C4-2B (cell line): Measurements from ENCODE around the gene MDFI.

Source experiments
- ZFX ChIP-seq: fragments of 450-650 bp; IDR thresholded peaks from 2 replicates; pipeline ENCODE4 v1.6.1; 2017
- TF ChIP-seq, protein P1 (sequence below): fragments of 450-650 bp; conservative IDR thresholded peaks from 2 replicates; pipeline ENCODE4 v1.5.1; 2017; ENCODE audit warnings: mild to moderate bottlenecking

DNA sequence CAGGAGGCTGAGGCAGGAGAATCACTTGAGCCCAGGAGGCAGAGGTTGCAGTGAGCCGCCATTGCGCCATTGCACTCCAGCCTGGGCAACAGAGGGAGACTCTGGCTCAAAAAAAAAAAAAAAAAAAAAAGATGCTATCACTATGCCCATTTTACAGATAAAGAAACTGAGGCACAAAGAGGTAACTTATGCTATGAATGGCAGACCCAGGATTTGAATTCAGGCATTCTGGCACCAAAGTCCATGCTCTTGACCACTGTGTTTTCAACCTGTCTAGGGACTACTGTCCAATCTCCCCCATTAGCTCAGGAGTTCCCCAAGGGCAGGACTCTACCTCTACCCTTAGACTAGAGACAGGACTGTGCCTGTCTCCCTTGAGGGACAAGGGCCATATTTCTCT lies 9.1 kb upstream of the MDFI start:
- TF ChIP-seq, protein P1, sequence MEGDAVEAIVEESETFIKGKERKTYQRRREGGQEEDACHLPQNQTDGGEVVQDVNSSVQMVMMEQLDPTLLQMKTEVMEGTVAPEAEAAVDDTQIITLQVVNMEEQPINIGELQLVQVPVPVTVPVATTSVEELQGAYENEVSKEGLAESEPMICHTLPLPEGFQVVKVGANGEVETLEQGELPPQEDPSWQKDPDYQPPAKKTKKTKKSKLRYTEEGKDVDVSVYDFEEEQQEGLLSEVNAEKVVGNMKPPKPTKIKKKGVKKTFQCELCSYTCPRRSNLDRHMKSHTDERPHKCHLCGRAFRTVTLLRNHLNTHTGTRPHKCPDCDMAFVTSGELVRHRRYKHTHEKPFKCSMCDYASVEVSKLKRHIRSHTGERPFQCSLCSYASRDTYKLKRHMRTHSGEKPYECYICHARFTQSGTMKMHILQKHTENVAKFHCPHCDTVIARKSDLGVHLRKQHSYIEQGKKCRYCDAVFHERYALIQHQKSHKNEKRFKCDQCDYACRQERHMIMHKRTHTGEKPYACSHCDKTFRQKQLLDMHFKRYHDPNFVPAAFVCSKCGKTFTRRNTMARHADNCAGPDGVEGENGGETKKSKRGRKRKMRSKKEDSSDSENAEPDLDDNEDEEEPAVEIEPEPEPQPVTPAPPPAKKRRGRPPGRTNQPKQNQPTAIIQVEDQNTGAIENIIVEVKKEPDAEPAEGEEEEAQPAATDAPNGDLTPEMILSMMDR: no peak
- TF ChIP-seq ZFX: no peak
